ENCODE measurements around the gene CFAP46.

DNA sequence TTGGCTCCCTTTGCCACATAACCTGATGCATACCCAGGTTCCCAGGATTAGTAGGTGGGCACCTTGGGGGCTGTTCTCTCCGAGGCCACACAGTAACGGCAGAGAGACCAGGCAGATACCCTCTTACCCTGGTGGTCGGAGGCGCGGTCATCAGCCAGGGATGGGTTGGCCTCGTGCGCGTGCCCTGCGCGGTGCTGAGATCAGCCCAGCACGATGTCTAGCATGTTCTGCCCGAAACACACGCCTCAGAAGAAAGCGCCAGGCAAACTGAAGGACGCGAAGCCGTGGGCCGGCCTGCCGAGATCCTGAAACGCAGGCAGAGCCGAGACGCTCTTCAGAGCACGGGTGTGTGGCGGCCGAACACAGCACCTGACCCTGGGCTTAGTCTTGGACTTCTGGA, 34.7 kb upstream of the CFAP46 start:
- TF ChIP-seq, protein P1, sequence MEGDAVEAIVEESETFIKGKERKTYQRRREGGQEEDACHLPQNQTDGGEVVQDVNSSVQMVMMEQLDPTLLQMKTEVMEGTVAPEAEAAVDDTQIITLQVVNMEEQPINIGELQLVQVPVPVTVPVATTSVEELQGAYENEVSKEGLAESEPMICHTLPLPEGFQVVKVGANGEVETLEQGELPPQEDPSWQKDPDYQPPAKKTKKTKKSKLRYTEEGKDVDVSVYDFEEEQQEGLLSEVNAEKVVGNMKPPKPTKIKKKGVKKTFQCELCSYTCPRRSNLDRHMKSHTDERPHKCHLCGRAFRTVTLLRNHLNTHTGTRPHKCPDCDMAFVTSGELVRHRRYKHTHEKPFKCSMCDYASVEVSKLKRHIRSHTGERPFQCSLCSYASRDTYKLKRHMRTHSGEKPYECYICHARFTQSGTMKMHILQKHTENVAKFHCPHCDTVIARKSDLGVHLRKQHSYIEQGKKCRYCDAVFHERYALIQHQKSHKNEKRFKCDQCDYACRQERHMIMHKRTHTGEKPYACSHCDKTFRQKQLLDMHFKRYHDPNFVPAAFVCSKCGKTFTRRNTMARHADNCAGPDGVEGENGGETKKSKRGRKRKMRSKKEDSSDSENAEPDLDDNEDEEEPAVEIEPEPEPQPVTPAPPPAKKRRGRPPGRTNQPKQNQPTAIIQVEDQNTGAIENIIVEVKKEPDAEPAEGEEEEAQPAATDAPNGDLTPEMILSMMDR (conservative IDR thresholded peaks at IDR 0.05; ENCODE audit: low read depth in 2 of 2): no peak
- TF ChIP-seq EZH2 (IDR thresholded peaks at IDR 0.05; ENCODE audit: low read depth, unreplicated experiment): no peak
- no peak for TF ChIP-seq STAT1 (IDR thresholded peaks at IDR 0.05; ENCODE audit: unreplicated experiment)
